Sigmoid colon (tissue), 4 donors: ENCODE results near the gene RPL4.

Experiments
- POLR2AphosphoS5 ChIP-seq, 4 donors: sonication (generic); formaldehyde crosslinking; IDR thresholded peaks; one replicate each; pipeline ENCODE4 v1.6.1; 2017; ENCODE audit warnings: antibody characterized with exemption in 4 of 4
- TF ChIP-seq, protein P1 (sequence below), 4 experiments: fragments of 450-650 bp in 3 of 4; fragments of 200-600 bp in 1 of 4; IDR thresholded peaks; one replicate each; pipeline ENCODE4 v1.5.1; 2016 to 2019; ENCODE audit warnings: antibody characterized with exemption in 4 of 4, mild to moderate bottlenecking in 3 of 4, moderate library complexity in 2 of 4

DNA sequence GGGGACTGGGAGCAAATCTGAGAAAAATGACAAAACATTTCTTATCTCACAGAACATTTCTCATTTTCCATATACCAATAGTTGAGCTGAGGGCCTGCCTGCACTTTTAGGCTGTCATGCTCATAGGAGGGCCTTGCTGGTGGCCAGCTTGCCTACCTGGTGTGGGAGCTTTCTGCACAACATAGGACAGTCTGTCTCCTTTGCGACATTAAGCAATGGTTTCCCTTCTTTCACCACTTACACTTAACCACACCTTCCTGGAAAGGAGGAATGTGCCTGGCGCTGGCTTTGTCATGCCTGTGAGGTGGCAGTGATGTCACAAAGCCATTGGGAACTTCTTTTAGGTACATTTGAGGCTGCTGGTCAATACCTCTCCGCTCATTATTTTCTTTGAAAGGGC is 12.8 kb downstream of the RPL4 start:
- no peak for TF ChIP-seq POLR2AphosphoS5 (IDR thresholded peaks at IDR 0.05)
- TF ChIP-seq, protein P1, sequence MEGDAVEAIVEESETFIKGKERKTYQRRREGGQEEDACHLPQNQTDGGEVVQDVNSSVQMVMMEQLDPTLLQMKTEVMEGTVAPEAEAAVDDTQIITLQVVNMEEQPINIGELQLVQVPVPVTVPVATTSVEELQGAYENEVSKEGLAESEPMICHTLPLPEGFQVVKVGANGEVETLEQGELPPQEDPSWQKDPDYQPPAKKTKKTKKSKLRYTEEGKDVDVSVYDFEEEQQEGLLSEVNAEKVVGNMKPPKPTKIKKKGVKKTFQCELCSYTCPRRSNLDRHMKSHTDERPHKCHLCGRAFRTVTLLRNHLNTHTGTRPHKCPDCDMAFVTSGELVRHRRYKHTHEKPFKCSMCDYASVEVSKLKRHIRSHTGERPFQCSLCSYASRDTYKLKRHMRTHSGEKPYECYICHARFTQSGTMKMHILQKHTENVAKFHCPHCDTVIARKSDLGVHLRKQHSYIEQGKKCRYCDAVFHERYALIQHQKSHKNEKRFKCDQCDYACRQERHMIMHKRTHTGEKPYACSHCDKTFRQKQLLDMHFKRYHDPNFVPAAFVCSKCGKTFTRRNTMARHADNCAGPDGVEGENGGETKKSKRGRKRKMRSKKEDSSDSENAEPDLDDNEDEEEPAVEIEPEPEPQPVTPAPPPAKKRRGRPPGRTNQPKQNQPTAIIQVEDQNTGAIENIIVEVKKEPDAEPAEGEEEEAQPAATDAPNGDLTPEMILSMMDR (IDR thresholded peaks at IDR 0.05) = no peak
